WTC11 (cell line): ENCODE measurements around the gene PAPOLA. TPM values are rescaled to one million over a fixed set of nuclear protein-coding genes. Genes with fewer than 3 reads are reported as not detected.

Experiments
- ATAC-seq: fragments of 200-7000 bp; cut with Tn5 transposase; 2 replicates; pipeline ENCODE4 v1.10.0; 2021; ENCODE audit warnings: mild to moderate bottlenecking, moderate library complexity
- CTCF ChIA-PET: fragments of 300-600 bp; sonication (Branson Sonifier 250); formaldehyde crosslinking; loops from one replicate; lab custom pipeline; 2021; ENCODE audit warnings: antibody characterized with exemption; lab: Charles Lee
- POLR2A ChIA-PET: fragments of 350-600 bp; sonication (Branson Sonifier 250); formaldehyde crosslinking; loops from one replicate; lab custom pipeline; 2021; ENCODE audit warnings: antibody characterized with exemption; lab: Charles Lee
- DNase-seq: peaks from one replicate; pipeline ENCODE4 v3.0.0; 2021; ENCODE audit warnings: low spot score
- H3K27ac Mint-ChIP-seq: 2 replicates; pipeline ENCODE4 v1.8.0; 2021; ENCODE audit warnings: mixed read lengths
- H3K27me3 Mint-ChIP-seq: 2 replicates; pipeline ENCODE4 v1.8.0; 2021; ENCODE audit warnings: low read depth, mild to moderate bottlenecking, moderate library complexity, mixed read lengths
- H3K36me3 Mint-ChIP-seq: 2 replicates; pipeline ENCODE4 v1.8.0; 2021; ENCODE audit warnings: mixed read lengths
- H3K4me1 Mint-ChIP-seq: 2 replicates; pipeline ENCODE4 v1.8.0; 2022; ENCODE audit warnings: mixed read lengths
- H3K4me3 Mint-ChIP-seq: 2 replicates; pipeline ENCODE4 v1.8.0; 2021; ENCODE audit warnings: mild to moderate bottlenecking, moderate library complexity, mixed read lengths
- H3K9me3 Mint-ChIP-seq: 2 replicates; pipeline ENCODE4 v1.8.0; 2021; ENCODE audit warnings: mixed read lengths
- FOXK1 ChIP-seq: sonication (generic); formaldehyde crosslinking; IDR thresholded peaks from 2 replicates; pipeline ENCODE4 v1.8.0; 2022; ENCODE audit warnings: mild to moderate bottlenecking, moderate library complexity, missing genetic modification reagents
- MXD4 ChIP-seq: fragments of 250-450 bp; sonication (Bioruptor Pico); IDR thresholded peaks from 2 replicates; pipeline ENCODE4 v1.8.0; 2021; ENCODE audit warnings: mild to moderate bottlenecking, moderate library complexity, borderline replicate concordance
- PRRX2 ChIP-seq: fragments of 250-450 bp; sonication (Bioruptor Pico); IDR thresholded peaks from 2 replicates; pipeline ENCODE4 v1.8.0; 2021; ENCODE audit warnings: mild to moderate bottlenecking
- RELA ChIP-seq: sonication (generic); formaldehyde crosslinking; IDR thresholded peaks from 2 replicates; pipeline ENCODE4 v1.8.1; 2022; ENCODE audit warnings: missing genetic modification reagents, mild to moderate bottlenecking, borderline replicate concordance
- SMAD4 ChIP-seq: sonication (generic); formaldehyde crosslinking; IDR thresholded peaks from 2 replicates; pipeline ENCODE4 v1.8.0; 2022; ENCODE audit warnings: mild to moderate bottlenecking, missing genetic modification reagents
- TP53 ChIP-seq: sonication (generic); formaldehyde crosslinking; IDR thresholded peaks from 2 replicates; pipeline ENCODE4 v1.8.1; 2023; ENCODE audit warnings: mild to moderate bottlenecking, missing genetic modification reagents
- ZNF121 ChIP-seq: sonication (generic); formaldehyde crosslinking; IDR thresholded peaks from 2 replicates; pipeline ENCODE4 v1.8.0; 2023; ENCODE audit warnings: missing genetic modification reagents
- ZNF138 ChIP-seq: sonication (generic); formaldehyde crosslinking; conservative IDR thresholded peaks from 2 replicates; pipeline ENCODE4 v1.8.1; 2022; ENCODE audit warnings: mild to moderate bottlenecking, moderate library complexity, missing genetic modification reagents
- ZNF232 ChIP-seq: sonication (generic); formaldehyde crosslinking; IDR thresholded peaks from 2 replicates; pipeline ENCODE4 v1.8.0; 2022; ENCODE audit warnings: mild to moderate bottlenecking, missing genetic modification reagents
- ZNF263 ChIP-seq: sonication (generic); formaldehyde crosslinking; IDR thresholded peaks from 2 replicates; pipeline ENCODE4 v1.8.1; 2022; ENCODE audit warnings: low read depth, mild to moderate bottlenecking, moderate library complexity, missing genetic modification reagents
- ZNF396 ChIP-seq: fragments of 250-450 bp; sonication (Bioruptor Pico); IDR thresholded peaks from 2 replicates; pipeline ENCODE4 v1.8.0; 2021; ENCODE audit warnings: mild to moderate bottlenecking, moderate library complexity, borderline replicate concordance
- total RNA-seq: library from RNA; stranded (reverse); gene quantifications from 3 replicates; pipeline ENCODE4 v1.2.3, GENCODE V29; 2021
- TF ChIP-seq, protein P1 (sequence below): sonication (generic); formaldehyde crosslinking; IDR thresholded peaks from 2 replicates; pipeline ENCODE4 v1.8.0; 2022; ENCODE audit warnings: missing genetic modification reagents
- TF ChIP-seq, protein P2 (sequence below): sonication (generic); formaldehyde crosslinking; IDR thresholded peaks from 2 replicates; pipeline ENCODE4 v1.8.1; 2022; ENCODE audit warnings: mild to moderate bottlenecking, missing genetic modification reagents, moderate library complexity, borderline replicate concordance
- TF ChIP-seq, protein P3 (sequence below): sonication (generic); formaldehyde crosslinking; IDR thresholded peaks from 2 replicates; pipeline ENCODE4 v1.8.1; 2023; ENCODE audit warnings: mild to moderate bottlenecking, missing genetic modification reagents, borderline replicate concordance
- TF ChIP-seq, protein P4 (sequence below): fragments of 200-600 bp; IDR thresholded peaks from 2 replicates; pipeline ENCODE4 v1.8.0; 2022; ENCODE audit warnings: antibody characterized with exemption
- TF ChIP-seq, protein P5 (sequence below): sonication (generic); formaldehyde crosslinking; IDR thresholded peaks from 2 replicates; pipeline ENCODE4 v1.8.0; 2022; ENCODE audit warnings: mild to moderate bottlenecking, missing genetic modification reagents
- TF ChIP-seq, protein P6 (sequence below): sonication (generic); formaldehyde crosslinking; IDR thresholded peaks from 2 replicates; pipeline ENCODE4 v1.8.0; 2023; ENCODE audit warnings: missing genetic modification reagents
- TF ChIP-seq, protein P7 (sequence below): fragments of 250-450 bp; sonication (Bioruptor Pico); IDR thresholded peaks from 2 replicates; pipeline ENCODE4 v1.9.0; 2021; ENCODE audit warnings: mild to moderate bottlenecking

PAPOLA gene
- total RNA-seq, 1 experiment from 2014 or later = 210 TPM

DNA sequence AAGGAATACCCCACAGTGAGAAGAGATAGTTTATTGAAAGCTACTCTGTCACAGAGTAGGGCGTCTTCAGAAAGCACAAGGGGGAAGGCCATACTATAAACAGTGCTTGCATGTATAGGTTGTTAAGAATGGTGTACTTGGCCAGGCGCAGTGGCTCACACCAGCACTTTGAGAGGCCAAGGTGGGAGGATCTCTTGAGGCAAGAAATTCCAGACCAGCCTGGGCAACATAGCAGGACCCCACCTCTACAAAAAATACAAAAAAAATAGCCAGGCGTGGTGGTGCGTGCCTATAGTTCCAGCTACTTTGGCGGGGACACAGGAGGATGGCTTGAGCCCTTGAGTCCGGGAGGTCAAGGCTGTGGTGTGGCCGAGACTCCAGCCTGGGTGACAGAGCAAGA, 38.0 kb upstream of the PAPOLA start:
- Mint-ChIP-seq H3K36me3 (peaks cover 4% of the 10 kb centered on the region; the same call in 1 of the 2 replicates), H3K27me3 (no peaks in the 10 kb centered on the region), H3K9me3 (no peaks in the 10 kb centered on the region; the same call in 1 of the 2 replicates), H3K27ac (no peak overlapping the region), H3K4me3 (no peak overlapping the region), H3K4me1 (peaks cover 13% of the 10 kb centered on the region)
- no peak for DNase-seq
- TF ChIP-seq, protein P1, sequence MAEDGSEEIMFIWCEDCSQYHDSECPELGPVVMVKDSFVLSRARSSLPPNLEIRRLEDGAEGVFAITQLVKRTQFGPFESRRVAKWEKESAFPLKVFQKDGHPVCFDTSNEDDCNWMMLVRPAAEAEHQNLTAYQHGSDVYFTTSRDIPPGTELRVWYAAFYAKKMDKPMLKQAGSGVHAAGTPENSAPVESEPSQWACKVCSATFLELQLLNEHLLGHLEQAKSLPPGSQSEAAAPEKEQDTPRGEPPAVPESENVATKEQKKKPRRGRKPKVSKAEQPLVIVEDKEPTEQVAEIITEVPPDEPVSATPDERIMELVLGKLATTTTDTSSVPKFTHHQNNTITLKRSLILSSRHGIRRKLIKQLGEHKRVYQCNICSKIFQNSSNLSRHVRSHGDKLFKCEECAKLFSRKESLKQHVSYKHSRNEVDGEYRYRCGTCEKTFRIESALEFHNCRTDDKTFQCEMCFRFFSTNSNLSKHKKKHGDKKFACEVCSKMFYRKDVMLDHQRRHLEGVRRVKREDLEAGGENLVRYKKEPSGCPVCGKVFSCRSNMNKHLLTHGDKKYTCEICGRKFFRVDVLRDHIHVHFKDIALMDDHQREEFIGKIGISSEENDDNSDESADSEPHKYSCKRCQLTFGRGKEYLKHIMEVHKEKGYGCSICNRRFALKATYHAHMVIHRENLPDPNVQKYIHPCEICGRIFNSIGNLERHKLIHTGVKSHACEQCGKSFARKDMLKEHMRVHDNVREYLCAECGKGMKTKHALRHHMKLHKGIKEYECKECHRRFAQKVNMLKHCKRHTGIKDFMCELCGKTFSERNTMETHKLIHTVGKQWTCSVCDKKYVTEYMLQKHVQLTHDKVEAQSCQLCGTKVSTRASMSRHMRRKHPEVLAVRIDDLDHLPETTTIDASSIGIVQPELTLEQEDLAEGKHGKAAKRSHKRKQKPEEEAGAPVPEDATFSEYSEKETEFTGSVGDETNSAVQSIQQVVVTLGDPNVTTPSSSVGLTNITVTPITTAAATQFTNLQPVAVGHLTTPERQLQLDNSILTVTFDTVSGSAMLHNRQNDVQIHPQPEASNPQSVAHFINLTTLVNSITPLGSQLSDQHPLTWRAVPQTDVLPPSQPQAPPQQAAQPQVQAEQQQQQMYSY (CRISPR knock-in tag) = no peak
- TF ChIP-seq ZNF121 (CRISPR knock-in tag) = peak; percentile 58; the same call in 1 of the 2 replicates
- TF ChIP-seq, protein P2, sequence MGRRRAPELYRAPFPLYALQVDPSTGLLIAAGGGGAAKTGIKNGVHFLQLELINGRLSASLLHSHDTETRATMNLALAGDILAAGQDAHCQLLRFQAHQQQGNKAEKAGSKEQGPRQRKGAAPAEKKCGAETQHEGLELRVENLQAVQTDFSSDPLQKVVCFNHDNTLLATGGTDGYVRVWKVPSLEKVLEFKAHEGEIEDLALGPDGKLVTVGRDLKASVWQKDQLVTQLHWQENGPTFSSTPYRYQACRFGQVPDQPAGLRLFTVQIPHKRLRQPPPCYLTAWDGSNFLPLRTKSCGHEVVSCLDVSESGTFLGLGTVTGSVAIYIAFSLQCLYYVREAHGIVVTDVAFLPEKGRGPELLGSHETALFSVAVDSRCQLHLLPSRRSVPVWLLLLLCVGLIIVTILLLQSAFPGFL = no peak
- ChIA-PET CTCF (no interaction called here), POLR2A (no interaction called here)
- ATAC-seq = no peak

DNA sequence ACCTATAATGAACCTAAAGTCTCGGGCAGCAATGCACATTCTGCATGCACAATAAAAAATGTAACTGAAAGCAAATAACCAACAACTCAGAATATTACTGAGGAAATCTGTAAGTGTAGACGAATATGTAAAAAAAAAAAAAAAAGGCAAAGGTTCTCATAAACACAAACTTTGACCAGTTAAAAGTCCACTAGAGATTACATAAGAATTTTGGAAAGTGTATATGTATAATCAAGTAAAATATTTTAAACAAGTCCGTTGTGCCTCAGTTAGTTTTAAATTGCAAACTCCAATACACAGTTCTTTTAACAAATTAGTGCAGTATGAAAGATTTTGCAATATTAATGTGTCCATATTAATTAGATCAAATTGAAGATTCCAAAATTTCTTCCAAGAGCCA, 35.3 kb upstream of the PAPOLA start:
- Mint-ChIP-seq H3K9me3 (no peaks in the 10 kb centered on the region; the same call in 1 of the 2 replicates), H3K36me3 (peaks cover 4% of the 10 kb centered on the region; the same call in 1 of the 2 replicates), H3K4me1 (peaks cover 6% of the 10 kb centered on the region), H3K27me3 (no peaks in the 10 kb centered on the region), H3K4me3 (no peak overlapping the region), H3K27ac (no peak overlapping the region)
- ChIA-PET CTCF (no interaction called here), POLR2A (no interaction called here)
- DNase-seq (no peak), ATAC-seq (no peak)
- TF ChIP-seq MXD4 (CRISPR knock-in tag) (no peak), RELA (CRISPR knock-in tag) (no peak), FOXK1 (CRISPR knock-in tag) (no peak), ZNF232 (CRISPR knock-in tag) (no peak), ZNF396 (CRISPR knock-in tag) (no peak), ZNF138 (CRISPR knock-in tag) (no peak), PRRX2 (CRISPR knock-in tag) (no peak), SMAD4 (CRISPR knock-in tag) (no peak), ZNF263 (CRISPR knock-in tag) (no peak), TP53 (no peak)
- TF ChIP-seq, protein P3, sequence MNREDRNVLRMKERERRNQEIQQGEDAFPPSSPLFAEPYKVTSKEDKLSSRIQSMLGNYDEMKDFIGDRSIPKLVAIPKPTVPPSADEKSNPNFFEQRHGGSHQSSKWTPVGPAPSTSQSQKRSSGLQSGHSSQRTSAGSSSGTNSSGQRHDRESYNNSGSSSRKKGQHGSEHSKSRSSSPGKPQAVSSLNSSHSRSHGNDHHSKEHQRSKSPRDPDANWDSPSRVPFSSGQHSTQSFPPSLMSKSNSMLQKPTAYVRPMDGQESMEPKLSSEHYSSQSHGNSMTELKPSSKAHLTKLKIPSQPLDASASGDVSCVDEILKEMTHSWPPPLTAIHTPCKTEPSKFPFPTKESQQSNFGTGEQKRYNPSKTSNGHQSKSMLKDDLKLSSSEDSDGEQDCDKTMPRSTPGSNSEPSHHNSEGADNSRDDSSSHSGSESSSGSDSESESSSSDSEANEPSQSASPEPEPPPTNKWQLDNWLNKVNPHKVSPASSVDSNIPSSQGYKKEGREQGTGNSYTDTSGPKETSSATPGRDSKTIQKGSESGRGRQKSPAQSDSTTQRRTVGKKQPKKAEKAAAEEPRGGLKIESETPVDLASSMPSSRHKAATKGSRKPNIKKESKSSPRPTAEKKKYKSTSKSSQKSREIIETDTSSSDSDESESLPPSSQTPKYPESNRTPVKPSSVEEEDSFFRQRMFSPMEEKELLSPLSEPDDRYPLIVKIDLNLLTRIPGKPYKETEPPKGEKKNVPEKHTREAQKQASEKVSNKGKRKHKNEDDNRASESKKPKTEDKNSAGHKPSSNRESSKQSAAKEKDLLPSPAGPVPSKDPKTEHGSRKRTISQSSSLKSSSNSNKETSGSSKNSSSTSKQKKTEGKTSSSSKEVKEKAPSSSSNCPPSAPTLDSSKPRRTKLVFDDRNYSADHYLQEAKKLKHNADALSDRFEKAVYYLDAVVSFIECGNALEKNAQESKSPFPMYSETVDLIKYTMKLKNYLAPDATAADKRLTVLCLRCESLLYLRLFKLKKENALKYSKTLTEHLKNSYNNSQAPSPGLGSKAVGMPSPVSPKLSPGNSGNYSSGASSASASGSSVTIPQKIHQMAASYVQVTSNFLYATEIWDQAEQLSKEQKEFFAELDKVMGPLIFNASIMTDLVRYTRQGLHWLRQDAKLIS (CRISPR knock-in tag) = no peak
- TF ChIP-seq, protein P4, sequence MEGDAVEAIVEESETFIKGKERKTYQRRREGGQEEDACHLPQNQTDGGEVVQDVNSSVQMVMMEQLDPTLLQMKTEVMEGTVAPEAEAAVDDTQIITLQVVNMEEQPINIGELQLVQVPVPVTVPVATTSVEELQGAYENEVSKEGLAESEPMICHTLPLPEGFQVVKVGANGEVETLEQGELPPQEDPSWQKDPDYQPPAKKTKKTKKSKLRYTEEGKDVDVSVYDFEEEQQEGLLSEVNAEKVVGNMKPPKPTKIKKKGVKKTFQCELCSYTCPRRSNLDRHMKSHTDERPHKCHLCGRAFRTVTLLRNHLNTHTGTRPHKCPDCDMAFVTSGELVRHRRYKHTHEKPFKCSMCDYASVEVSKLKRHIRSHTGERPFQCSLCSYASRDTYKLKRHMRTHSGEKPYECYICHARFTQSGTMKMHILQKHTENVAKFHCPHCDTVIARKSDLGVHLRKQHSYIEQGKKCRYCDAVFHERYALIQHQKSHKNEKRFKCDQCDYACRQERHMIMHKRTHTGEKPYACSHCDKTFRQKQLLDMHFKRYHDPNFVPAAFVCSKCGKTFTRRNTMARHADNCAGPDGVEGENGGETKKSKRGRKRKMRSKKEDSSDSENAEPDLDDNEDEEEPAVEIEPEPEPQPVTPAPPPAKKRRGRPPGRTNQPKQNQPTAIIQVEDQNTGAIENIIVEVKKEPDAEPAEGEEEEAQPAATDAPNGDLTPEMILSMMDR = no peak
- TF ChIP-seq, protein P5, sequence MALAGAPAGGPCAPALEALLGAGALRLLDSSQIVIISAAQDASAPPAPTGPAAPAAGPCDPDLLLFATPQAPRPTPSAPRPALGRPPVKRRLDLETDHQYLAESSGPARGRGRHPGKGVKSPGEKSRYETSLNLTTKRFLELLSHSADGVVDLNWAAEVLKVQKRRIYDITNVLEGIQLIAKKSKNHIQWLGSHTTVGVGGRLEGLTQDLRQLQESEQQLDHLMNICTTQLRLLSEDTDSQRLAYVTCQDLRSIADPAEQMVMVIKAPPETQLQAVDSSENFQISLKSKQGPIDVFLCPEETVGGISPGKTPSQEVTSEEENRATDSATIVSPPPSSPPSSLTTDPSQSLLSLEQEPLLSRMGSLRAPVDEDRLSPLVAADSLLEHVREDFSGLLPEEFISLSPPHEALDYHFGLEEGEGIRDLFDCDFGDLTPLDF (CRISPR knock-in tag) = no peak
- TF ChIP-seq, protein P6, sequence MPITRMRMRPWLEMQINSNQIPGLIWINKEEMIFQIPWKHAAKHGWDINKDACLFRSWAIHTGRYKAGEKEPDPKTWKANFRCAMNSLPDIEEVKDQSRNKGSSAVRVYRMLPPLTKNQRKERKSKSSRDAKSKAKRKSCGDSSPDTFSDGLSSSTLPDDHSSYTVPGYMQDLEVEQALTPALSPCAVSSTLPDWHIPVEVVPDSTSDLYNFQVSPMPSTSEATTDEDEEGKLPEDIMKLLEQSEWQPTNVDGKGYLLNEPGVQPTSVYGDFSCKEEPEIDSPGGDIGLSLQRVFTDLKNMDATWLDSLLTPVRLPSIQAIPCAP = no peak
- TF ChIP-seq, protein P7, sequence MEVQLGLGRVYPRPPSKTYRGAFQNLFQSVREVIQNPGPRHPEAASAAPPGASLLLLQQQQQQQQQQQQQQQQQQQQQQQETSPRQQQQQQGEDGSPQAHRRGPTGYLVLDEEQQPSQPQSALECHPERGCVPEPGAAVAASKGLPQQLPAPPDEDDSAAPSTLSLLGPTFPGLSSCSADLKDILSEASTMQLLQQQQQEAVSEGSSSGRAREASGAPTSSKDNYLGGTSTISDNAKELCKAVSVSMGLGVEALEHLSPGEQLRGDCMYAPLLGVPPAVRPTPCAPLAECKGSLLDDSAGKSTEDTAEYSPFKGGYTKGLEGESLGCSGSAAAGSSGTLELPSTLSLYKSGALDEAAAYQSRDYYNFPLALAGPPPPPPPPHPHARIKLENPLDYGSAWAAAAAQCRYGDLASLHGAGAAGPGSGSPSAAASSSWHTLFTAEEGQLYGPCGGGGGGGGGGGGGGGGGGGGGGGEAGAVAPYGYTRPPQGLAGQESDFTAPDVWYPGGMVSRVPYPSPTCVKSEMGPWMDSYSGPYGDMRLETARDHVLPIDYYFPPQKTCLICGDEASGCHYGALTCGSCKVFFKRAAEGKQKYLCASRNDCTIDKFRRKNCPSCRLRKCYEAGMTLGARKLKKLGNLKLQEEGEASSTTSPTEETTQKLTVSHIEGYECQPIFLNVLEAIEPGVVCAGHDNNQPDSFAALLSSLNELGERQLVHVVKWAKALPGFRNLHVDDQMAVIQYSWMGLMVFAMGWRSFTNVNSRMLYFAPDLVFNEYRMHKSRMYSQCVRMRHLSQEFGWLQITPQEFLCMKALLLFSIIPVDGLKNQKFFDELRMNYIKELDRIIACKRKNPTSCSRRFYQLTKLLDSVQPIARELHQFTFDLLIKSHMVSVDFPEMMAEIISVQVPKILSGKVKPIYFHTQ (CRISPR knock-in tag) = no peak
